ENCODE data around the gene U2SURP.
"Not testable (repeated sequence)": the region's sequence is repeated elsewhere in the genome, so short reads cannot be mapped to it uniquely, and the experiment has no call there.

The U2SURP gene

GRCh38 chr3:143071776-143072175 is 70.4 kb downstream of the U2SURP start:
- DNase-seq (ENCODE audit: low read depth) = no peak

DNA sequence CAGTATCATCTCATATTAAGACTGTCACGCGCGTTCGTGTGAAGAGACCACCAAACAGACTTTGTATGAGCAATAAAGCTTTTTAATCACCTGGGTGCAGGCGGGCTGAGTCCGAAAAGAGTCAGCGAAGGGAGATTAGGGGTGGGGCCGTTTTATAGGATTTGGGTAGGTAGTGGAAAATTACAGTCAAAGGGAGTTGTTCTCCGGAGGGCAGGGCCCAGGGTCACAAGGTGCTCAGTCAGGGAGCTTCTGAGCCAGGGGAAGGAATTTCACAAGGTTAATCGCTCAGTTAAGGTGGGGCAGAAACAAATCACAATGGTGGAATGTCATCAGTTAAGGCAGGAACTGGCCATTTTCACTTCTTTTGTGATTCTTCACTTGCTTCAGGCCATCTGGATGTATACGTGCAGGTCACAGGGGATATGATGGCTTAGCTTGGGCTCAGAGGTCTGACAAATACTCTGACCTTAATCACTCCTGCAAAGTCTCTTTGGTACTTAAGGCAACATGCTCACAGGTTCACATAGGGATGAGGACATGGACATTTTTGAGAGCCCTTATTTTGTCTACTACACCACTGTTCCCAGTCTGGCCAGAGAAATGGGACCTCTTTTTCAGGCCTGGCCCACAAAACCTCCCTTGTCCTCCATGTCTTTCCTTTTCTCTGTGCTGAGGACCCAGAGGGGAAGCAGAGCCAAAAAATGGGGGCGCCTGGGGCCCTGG is 71.1 kb downstream of the U2SURP start:
- DNase-seq (ENCODE audit: low read depth) = not testable (repeated sequence)

- not testable (repeated sequence) for DNase-seq (ENCODE audit: low read depth)
Observed at GRCh38 chr3:143073541-143073940, 72.2 kb downstream of the U2SURP start.

DNA sequence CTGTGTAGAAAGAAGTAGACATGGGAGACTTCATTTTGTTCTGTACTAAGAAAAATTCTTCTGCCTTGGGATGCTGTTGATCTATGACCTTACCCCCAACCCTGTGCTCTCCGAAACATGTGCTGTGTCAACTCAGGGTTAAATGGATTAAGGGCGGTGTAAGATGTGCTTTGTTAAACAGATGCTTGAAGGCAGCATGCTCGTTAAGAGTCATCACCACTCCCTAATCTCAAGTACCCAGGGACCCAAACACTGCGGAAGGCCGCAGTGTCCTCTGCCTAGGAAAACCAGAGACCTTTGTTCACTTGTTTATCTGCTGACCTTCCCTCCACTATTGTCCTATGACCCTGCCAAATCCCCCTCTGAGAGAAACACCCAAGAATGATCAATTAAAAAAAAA is 72.6 kb downstream of the U2SURP start:
- DNase-seq (ENCODE audit: low read depth) = not testable (repeated sequence)

DNA sequence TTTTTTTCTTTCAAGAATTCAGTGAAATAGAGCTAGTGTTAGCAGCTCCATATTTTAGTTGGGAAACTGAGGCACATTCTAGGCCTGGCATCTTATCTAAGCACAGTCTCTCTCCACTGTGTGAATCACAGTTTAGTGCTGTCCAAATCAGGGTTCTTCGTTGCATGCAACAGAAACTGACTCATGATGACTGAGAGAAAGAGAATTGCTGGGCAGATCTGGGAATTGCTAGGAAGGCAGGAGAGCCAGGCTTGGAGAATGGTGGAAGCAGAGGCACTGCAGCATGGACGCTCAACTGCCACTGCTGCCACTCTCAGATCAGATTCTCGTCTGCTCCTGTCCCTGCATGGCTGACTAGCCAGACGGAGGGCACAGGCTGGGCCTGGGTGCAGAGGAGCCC is 77.5 kb downstream of the U2SURP start:
- DNase-seq (ENCODE audit: low read depth) = no peak

DNA sequence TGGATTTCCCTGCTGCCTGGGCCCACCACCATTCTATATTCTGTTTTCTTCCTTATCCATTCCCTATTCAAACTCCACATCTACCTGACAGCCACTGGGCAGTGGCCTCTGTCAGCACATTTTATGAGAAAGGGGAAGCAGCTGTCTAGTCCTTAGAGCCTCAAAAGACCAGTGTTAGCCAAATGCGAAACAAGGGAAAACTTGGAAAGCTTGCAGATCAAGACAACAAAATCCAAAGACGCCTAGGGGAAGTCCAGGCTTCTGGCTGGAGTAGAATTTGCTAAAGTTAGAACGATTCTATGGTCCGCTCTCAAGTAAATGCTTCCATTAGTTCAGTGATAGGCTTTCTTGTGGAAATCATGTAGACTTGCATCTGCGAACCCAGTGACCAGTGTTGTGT is 78.8 kb downstream of the U2SURP start:
- no peak for DNase-seq (ENCODE audit: low read depth)

- no peak for DNase-seq (ENCODE audit: low read depth)
Observed at GRCh38 chr3:143081365-143081764, 80.0 kb downstream of the U2SURP start.

DNA sequence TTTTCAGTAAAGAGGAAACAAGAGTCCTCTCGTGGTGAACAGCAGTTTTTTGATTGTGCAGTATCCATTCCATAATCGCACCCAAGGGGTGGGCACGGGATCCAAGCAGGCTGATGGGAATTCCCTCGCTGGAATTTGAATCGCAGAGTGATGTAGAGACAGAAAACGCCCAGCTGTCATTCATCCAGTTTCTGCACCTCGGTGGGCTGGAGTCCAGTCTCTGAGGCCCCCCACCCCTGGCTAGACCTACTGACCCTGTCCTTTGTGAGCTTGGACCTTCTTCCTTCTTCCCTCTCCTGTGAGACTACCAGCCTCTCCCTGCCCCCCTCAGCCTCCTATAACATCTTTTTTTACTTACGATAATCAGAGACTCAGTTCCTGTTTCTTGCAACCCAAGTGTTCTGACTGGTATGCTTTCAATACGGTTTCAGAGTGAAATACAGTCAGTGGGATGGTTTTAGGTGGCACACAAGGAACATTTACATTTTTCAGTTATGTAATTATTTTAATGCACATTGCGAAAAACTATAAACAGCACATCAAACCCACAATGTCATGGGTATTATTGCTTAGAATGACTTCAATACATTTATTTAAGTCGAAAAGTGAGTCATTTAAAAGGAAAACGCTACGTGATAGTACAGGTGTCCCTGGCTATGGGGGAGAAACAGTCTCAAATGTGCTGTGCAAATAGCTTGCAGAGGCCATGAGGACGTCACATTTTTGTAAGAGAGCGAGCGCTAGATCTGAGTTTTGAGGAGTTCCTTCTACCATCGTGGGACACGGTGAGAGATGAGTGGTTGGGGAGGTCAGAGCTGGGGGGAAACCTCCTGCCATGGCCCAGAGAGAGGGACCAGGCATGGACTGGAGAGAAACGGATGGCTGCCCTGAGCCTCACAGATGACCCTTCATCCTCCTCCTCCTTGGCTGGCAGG is 80.7 kb downstream of the U2SURP start:
- DNase-seq (ENCODE audit: low read depth) = no peak

- no peak for DNase-seq (ENCODE audit: low read depth)
Observed at GRCh38 chr3:143083781-143084180, 82.4 kb downstream of the U2SURP start.

- DNase-seq (ENCODE audit: low read depth) = no peak
Observed at GRCh38 chr3:143084856-143085731, 83.7 kb downstream of the U2SURP start.

DNA sequence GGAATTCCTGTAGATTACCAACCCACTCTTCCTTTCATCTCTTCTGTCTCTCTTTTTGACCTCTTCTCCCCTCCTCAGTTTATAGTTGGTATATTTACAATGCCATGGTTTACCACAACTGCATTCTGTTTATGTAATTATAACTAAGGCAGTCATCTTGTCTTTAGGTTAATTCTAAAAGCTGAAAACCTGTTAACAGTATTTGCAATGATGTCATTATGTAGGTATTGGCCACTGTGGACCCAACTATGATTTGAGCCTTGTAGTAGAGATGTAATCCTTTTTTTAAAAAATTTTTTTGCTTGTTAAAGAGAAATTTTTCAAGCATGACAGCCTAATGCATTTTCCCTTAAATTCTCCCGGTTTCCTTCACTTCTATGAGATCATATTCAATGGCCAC is 87.5 kb downstream of the U2SURP start:
- no peak for DNase-seq (ENCODE audit: low read depth)

DNA sequence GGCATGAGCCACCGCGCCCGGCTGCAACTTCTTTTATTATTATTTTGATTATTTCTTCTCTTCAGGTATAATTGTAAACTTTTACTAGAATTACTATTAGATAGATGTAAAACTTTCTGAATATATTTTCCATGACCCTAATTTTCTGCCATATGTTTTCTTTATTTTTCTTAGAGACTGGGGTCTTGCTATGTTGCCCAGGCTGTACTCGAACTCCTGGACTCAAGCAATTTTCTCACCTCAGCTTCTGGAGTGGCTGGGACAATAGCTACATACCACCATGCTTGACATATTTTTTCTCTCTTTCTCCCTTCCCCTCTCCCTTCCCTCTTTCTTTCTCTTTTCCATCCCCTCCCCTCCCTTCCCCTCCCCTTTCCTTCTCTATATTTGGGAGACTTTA is 88.6 kb downstream of the U2SURP start:
- DNase-seq (ENCODE audit: low read depth) = no peak

- DNase-seq (ENCODE audit: low read depth) = no peak
Observed at GRCh38 chr3:143090486-143090885, 89.1 kb downstream of the U2SURP start.

GRCh38 chr3:143090976-143091837 is 89.8 kb downstream of the U2SURP start:
- DNase-seq (ENCODE audit: low read depth) = no peak

GRCh38 chr3:143092191-143092590 is 90.8 kb downstream of the U2SURP start:
- no peak for DNase-seq (ENCODE audit: low read depth)

- no peak for DNase-seq (ENCODE audit: low read depth)
Observed at GRCh38 chr3:143095813-143096212, 94.4 kb downstream of the U2SURP start.

- DNase-seq (ENCODE audit: low read depth) = no peak
Observed at GRCh38 chr3:143098032-143098764, 96.8 kb downstream of the U2SURP start.

- DNase-seq (ENCODE audit: low read depth) = no peak
Observed at GRCh38 chr3:143099210-143099609, 97.8 kb downstream of the U2SURP start.

DNA sequence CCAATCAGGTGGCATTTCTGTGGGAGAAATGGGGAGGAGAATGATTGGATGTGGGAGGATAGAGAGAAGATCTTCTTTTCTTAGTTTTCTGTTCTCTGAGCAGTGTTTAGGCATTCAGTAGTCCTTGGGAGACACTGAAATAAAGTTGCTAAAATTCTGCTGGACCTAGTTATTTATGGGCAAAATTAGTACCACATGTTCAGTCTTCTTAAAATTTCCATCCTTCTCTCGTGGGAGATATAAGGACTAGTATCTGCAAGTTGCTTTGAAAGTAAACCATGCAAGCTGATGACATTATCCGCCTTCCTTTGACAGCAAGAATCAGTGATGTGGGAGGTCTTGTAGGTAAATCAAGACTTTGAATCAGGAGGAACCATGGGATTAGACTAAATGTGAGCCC is 98.3 kb downstream of the U2SURP start:
- no peak for DNase-seq (ENCODE audit: low read depth)

GRCh38 chr3:143100451-143100850 is 99.1 kb downstream of the U2SURP start:
- DNase-seq (ENCODE audit: low read depth) = no peak
